Stimulated activated CD8-positive, alpha-beta memory T cell treated with anti-CD3 and anti-CD28 coated beads, Interleukin-15, amount 100 ng/mL, for 48 hours (primary cell): ENCODE results near the gene TRIM71.
"Not testable (repeated sequence)": the region's sequence is repeated elsewhere in the genome, so short reads cannot be mapped to it uniquely, and the experiment has no call there.

ENCODE experiments used
- DNase-seq, 2 donors: peaks; one replicate each; pipeline ENCODE4 v3.0.0-alpha.2; 2020; ENCODE audit warnings: low read depth in 2 of 2

TRIM71 gene

GRCh38 chr3:32817558-32818228 lies at the start of gene TRIM71:
Gene TRIM71, plus strand, starts transcription at chr3:32817997. Its CDS starts 84 bp downstream, at chr3:32818081.
- no peak for DNase-seq

DNA sequence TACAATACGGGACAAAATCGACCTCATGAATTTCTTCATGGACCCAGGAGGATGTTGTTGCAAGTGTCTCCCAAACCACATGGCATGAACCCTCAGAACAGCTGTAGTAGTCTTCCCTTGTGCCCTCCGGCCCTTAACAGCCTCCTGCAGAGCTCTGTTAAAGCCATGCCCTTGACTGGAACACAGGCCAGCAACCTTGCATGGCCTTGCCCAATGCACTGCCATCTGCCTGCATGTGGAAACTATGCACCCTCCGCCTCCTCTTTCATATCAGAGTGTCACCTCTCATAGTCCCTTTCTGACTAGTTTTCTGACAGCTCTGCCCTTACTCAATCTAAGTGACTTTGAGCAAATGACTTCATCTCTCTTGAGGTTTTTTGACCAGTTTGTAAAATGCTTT lies 39.4 kb upstream of the TRIM71 start:
- DNase-seq: no peak

- DNase-seq: no peak
Observed at GRCh38 chr3:32780071-32780734, 37.6 kb upstream of the TRIM71 start.

GRCh38 chr3:32780735-32781210 lies 37.0 kb upstream of the TRIM71 start:
- DNase-seq: no peak

- peak; percentile 64 to 68 for DNase-seq
Observed at GRCh38 chr3:32781211-32781968, 36.4 kb upstream of the TRIM71 start.

GRCh38 chr3:32781969-32782270 lies 35.9 kb upstream of the TRIM71 start:
- DNase-seq: not testable (repeated sequence)

DNA sequence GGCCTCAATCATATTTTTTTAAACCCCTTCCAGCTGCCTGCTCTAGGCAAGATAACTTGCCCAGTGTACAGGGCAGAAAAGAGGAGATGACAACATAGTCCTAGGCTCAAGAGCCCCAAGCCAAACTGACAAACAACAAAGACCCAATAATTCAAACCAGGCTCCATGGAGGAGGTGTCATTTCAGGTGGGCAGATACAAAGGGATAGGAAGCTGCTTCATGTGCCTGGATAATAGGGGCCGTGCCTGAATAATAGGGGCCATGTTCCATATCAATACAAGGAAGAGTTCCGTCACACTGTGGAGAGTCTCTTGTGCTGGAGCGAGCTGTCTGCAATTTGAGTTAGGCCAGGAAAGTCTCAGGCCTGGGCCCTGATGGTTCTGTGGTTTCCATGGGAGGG lies 35.4 kb upstream of the TRIM71 start:
- DNase-seq: no peak

GRCh38 chr3:32791833-32792232 lies 26.0 kb upstream of the TRIM71 start:
- DNase-seq: no peak

- DNase-seq: no peak
Observed at GRCh38 chr3:32794487-32795308, 23.1 kb upstream of the TRIM71 start.

- DNase-seq: not testable (repeated sequence)
Observed at GRCh38 chr3:32796384-32796950, 21.3 kb upstream of the TRIM71 start.

- DNase-seq: no peak
Observed at GRCh38 chr3:32797776-32798175, 20.0 kb upstream of the TRIM71 start.

GRCh38 chr3:32801440-32801839 lies 16.4 kb upstream of the TRIM71 start:
- DNase-seq: not testable (repeated sequence)

- DNase-seq: no peak
Observed at GRCh38 chr3:32813180-32813579, 4.6 kb upstream of the TRIM71 start.

DNA sequence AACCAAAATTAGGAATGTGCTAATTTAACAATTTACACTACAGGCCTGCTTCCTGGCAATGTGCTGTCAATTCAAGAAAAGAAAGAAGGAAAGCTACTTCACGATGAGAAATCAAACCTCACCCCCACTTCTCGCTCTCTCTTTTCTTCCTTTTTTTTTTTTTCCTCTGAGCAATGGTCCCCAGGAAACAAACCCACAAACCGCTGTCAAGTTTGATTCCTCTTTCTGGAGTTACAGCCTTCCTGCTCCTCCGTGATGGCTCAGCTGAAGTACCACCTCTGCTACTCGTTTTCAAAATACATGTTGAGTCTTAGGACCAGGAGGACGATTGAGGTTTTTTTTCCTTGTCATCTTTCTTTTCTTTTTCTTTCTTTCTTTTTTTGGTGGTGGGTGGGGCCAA lies 3.4 kb upstream of the TRIM71 start:
- DNase-seq: no peak

DNA sequence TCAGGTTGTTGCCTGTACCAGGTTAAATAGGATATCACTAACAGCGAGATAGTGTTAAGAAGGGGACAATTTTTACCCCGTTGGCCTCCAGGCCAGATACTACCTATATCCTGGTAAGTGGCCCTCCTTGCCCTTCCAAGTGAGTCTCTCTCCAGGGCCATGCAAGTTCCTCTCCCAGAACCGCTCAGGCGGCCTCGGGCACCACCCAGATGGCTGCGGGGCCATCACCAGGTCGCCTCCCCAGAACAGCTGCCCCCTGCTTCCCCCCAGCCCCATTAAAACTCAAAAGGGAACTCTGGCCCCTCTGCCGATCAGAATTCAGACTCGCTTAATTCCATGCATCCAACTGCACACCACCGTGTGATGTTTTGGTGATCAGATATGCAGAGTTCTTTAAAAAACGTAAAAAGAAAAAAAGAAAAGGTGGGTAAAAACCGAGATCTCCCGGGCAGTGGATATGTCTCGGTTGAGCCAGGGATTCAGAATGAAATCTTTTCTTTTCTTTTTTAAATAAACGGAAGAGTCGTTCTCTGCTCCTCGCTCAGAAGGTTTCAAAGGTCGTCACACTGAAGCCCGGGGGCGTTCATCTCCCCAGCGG lies 1.9 kb upstream of the TRIM71 start:
- DNase-seq: no peak

GRCh38 chr3:32816439-32817256 lies 1.1 kb upstream of the TRIM71 start:
- no peak for DNase-seq

- DNase-seq: no peak
Observed at GRCh38 chr3:32817257-32817557, 590 bp upstream of the TRIM71 start.

GRCh38 chr3:32818229-32818969 lies 602 bp downstream of the TRIM71 start:
- DNase-seq: no peak

GRCh38 chr3:32818970-32819511 lies 1.2 kb downstream of the TRIM71 start:
- no peak for DNase-seq
